ENCODE results near the gene MAPK10. TPM values are rescaled to one million over a fixed set of nuclear protein-coding genes. Genes with fewer than 3 reads are reported as not detected.
"Not testable (repeated sequence)": the region's sequence is repeated elsewhere in the genome, so short reads cannot be mapped to it uniquely, and the experiment has no call there.

MAPK10 gene
- polyA plus RNA-seq, 5 donors = 29.9 to 51.3 (median 30.9) TPM

GRCh38 chr4:86108834-86109233, 251.0 kb downstream of the MAPK10 start:
- no peak for DNase-seq

GRCh38 chr4:86108137-86108536, 251.7 kb downstream of the MAPK10 start:
- no peak for DNase-seq

- no peak for DNase-seq
These were observed 252.7 kb downstream of the MAPK10 start for GRCh38 chr4:86107112-86107511.

GRCh38 chr4:86106475-86106874, 253.4 kb downstream of the MAPK10 start:
- DNase-seq = peak in 1 of 2 donors; percentile 10

- DNase-seq = no peak
These were observed 258.0 kb downstream of the MAPK10 start for GRCh38 chr4:86101841-86102240.

GRCh38 chr4:86101410-86101809, 258.4 kb downstream of the MAPK10 start:
- no peak for DNase-seq

GRCh38 chr4:86100539-86101215, 259.2 kb downstream of the MAPK10 start:
- no peak for DNase-seq

GRCh38 chr4:86099348-86099747, 260.5 kb downstream of the MAPK10 start:
- no peak for DNase-seq

- DNase-seq = no peak
These were observed 261.2 kb downstream of the MAPK10 start for GRCh38 chr4:86098691-86099090.

- no peak for DNase-seq
These were observed 263.5 kb downstream of the MAPK10 start for GRCh38 chr4:86096373-86096772.

- DNase-seq = no peak
These were observed 267.2 kb downstream of the MAPK10 start for GRCh38 chr4:86092684-86093083.

- DNase-seq = no peak
These were observed 268.7 kb downstream of the MAPK10 start for GRCh38 chr4:86091201-86091600.

- peak; percentile 12 to 25 for DNase-seq
These were observed 270.0 kb downstream of the MAPK10 start for GRCh38 chr4:86089781-86090323.

GRCh38 chr4:86089053-86089452, 270.8 kb downstream of the MAPK10 start:
- DNase-seq = no peak

- not testable (repeated sequence) for DNase-seq
These were observed 284.1 kb downstream of the MAPK10 start for GRCh38 chr4:86075796-86076195.

GRCh38 chr4:86060341-86060740, 299.5 kb downstream of the MAPK10 start:
- DNase-seq = no peak

GRCh38 chr4:86058621-86059020, 301.2 kb downstream of the MAPK10 start:
- no peak for DNase-seq

GRCh38 chr4:86055898-86056297, 304.0 kb downstream of the MAPK10 start:
- DNase-seq = no peak

GRCh38 chr4:86054286-86055032, 305.4 kb downstream of the MAPK10 start:
- no peak for DNase-seq

- no peak for DNase-seq
These were observed 309.4 kb downstream of the MAPK10 start for GRCh38 chr4:86050496-86050895.

- no peak for DNase-seq
These were observed 311.4 kb downstream of the MAPK10 start for GRCh38 chr4:86048426-86048825.

- no peak for DNase-seq
These were observed 315.3 kb downstream of the MAPK10 start for GRCh38 chr4:86044593-86044985.
